A204.1 (cell line): Measurements from ENCODE around the gene DLGAP4.

ENCODE experiments used
- FAIRE-seq: peaks from 2 replicates; lab custom pipeline; 2012; peaks lifted over from hg19 to GRCh38; lab: Jason Lieb, UNC

Gene DLGAP4

GRCh38 chr20:36418711-36419110, 112.6 kb downstream of the DLGAP4 start:
- FAIRE-seq, result no peak

GRCh38 chr20:36421641-36422040, 115.5 kb downstream of the DLGAP4 start:
- no peak for FAIRE-seq

GRCh38 chr20:36424314-36424713, 118.2 kb downstream of the DLGAP4 start:
- no peak for FAIRE-seq

GRCh38 chr20:36425166-36425565, 119.0 kb downstream of the DLGAP4 start:
- no peak for FAIRE-seq

- FAIRE-seq, result no peak
Observed at GRCh38 chr20:36431604-36432003, 125.5 kb downstream of the DLGAP4 start.

GRCh38 chr20:36432096-36432495, 126.0 kb downstream of the DLGAP4 start:
- FAIRE-seq, result no peak

GRCh38 chr20:36434383-36434782, 128.2 kb downstream of the DLGAP4 start:
- no peak for FAIRE-seq

GRCh38 chr20:36435124-36435523, 129.0 kb downstream of the DLGAP4 start:
- FAIRE-seq, result no peak

GRCh38 chr20:36435592-36436541, 129.7 kb downstream of the DLGAP4 start:
- FAIRE-seq, result no peak

- no peak for FAIRE-seq
Observed at GRCh38 chr20:36439040-36439730, 133.0 kb downstream of the DLGAP4 start.

- no peak for FAIRE-seq
Observed at GRCh38 chr20:36439731-36440072, 133.6 kb downstream of the DLGAP4 start.

GRCh38 chr20:36440370-36441026, 134.4 kb downstream of the DLGAP4 start:
- FAIRE-seq, result no peak

GRCh38 chr20:36441027-36441414, 134.9 kb downstream of the DLGAP4 start:
- FAIRE-seq, result no peak

- FAIRE-seq, result no peak
Observed at GRCh38 chr20:36441416-36441815, 135.3 kb downstream of the DLGAP4 start.

- FAIRE-seq, result no peak
Observed at GRCh38 chr20:36445847-36446246, 139.7 kb downstream of the DLGAP4 start.

- FAIRE-seq, result no peak
Observed at GRCh38 chr20:36446557-36446956, 140.4 kb downstream of the DLGAP4 start.

- no peak for FAIRE-seq
Observed at GRCh38 chr20:36447101-36447500, 141.0 kb downstream of the DLGAP4 start.

GRCh38 chr20:36449663-36450062, 143.5 kb downstream of the DLGAP4 start:
- FAIRE-seq, result no peak

- no peak for FAIRE-seq
Observed at GRCh38 chr20:36454332-36454697, 148.2 kb downstream of the DLGAP4 start.

GRCh38 chr20:36454698-36455427, 148.7 kb downstream of the DLGAP4 start:
- FAIRE-seq, result no peak

GRCh38 chr20:36455972-36456625, 150.0 kb downstream of the DLGAP4 start:
- no peak for FAIRE-seq
